Panc1 (cell line): Measurements from ENCODE around the gene FHOD1.

ENCODE experiments used
- CTCF ChIP-seq: fragments of 450-650 bp; IDR thresholded peaks from 2 replicates; pipeline ENCODE4 v1.5.1; 2017; ENCODE audit warnings: mild to moderate bottlenecking
- POLR2AphosphoS5 ChIP-seq: IDR thresholded peaks from 2 replicates; pipeline ENCODE4 v1.6.1; 2012; ENCODE audit warnings: mild to moderate bottlenecking, low read depth, low read length, moderate library complexity

GRCh38 chr16:67202956-67203493 is 44.3 kb downstream of the FHOD1 start:
- TF ChIP-seq CTCF (no peak), POLR2AphosphoS5 (no peak)
